Measurements from ENCODE around the gene LAMB3. TPM values are rescaled to one million over a fixed set of nuclear protein-coding genes. Genes with fewer than 3 reads are reported as not detected.

The LAMB3 gene
- total RNA-seq, 2 experiments from 2014 or later = 0.25 to 0.31 TPM

DNA sequence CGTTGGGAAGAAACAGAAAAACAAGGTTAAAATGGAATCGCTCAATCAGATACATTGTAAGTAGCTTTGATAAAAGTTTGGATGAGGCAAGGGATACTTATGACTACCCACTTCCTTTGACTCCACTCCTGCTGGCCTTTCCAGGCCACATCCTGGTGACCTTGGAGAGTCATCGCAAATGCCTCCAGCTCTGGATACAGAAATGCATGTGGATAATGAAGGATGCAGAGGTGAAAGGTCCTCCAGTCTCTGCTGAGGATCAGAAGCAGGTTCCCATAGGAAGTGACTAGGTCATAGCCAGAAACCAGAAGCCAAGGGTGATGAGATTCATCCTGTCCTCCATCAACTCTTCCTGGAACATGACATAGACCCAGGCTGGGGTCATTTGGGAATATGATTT lies 74.9 kb downstream of the LAMB3 start:
- Mint-ChIP-seq H3K4me1 (ENCODE audit: low read depth) (no peaks in the 10 kb centered on the region), H3K9me3 (no peaks in the 10 kb centered on the region), H3K27me3 (no peaks in the 10 kb centered on the region), H3K4me3 (no peak overlapping the region), H3K27ac (no peak overlapping the region), H3K36me3 (ENCODE audit: low read depth) (no peaks in the 10 kb centered on the region)
- no peak overlapping the region for H3K4me3 ChIP-seq (ENCODE audit: low read length)
- POLR2A ChIA-PET = no interaction called here
- H3K27me3 ChIP-seq (ENCODE audit: control insufficient read depth in 1 of 2, insufficient read depth in 2 of 2, low read length in 2 of 2) = peaks cover 4 to 16% of the 10 kb centered on the region in 2 experiments
- no peaks in the 10 kb centered on the region for H3K9me3 ChIP-seq (ENCODE audit: control insufficient read depth in 1 of 2, insufficient read depth in 1 of 2, low read length in 2 of 2)
- DNase-seq (no peak), ATAC-seq (ENCODE audit: poor library complexity) (no peak)
- H3K4me1 ChIP-seq (ENCODE audit: insufficient read depth, low read length) = no peaks in the 10 kb centered on the region
- no peaks in the 10 kb centered on the region for H3K36me3 ChIP-seq (ENCODE audit: insufficient read depth, low read length)
- H3K27ac ChIP-seq (ENCODE audit: low read depth in 1 of 2, low read length in 2 of 2) = no peak overlapping the region
- TF ChIP-seq, protein P1, sequence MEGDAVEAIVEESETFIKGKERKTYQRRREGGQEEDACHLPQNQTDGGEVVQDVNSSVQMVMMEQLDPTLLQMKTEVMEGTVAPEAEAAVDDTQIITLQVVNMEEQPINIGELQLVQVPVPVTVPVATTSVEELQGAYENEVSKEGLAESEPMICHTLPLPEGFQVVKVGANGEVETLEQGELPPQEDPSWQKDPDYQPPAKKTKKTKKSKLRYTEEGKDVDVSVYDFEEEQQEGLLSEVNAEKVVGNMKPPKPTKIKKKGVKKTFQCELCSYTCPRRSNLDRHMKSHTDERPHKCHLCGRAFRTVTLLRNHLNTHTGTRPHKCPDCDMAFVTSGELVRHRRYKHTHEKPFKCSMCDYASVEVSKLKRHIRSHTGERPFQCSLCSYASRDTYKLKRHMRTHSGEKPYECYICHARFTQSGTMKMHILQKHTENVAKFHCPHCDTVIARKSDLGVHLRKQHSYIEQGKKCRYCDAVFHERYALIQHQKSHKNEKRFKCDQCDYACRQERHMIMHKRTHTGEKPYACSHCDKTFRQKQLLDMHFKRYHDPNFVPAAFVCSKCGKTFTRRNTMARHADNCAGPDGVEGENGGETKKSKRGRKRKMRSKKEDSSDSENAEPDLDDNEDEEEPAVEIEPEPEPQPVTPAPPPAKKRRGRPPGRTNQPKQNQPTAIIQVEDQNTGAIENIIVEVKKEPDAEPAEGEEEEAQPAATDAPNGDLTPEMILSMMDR (IDR thresholded peaks at IDR 0.05) = no peak
- intact Hi-C loops (cut with DNase I, micrococcal nuclease) = loop anchor here (2.0 to 10.0 kb wide), 3 partner anchors 115 to 737 kb away; no protein-coding TSS in a partner anchor
- CTCF ChIA-PET = interaction anchor here (1.0 to 1.9 kb wide), 3 partner anchors 12 to 254 kb away, joined by 4 to 8 read pairs (median 4); no protein-coding TSS in a partner anchor

DNA sequence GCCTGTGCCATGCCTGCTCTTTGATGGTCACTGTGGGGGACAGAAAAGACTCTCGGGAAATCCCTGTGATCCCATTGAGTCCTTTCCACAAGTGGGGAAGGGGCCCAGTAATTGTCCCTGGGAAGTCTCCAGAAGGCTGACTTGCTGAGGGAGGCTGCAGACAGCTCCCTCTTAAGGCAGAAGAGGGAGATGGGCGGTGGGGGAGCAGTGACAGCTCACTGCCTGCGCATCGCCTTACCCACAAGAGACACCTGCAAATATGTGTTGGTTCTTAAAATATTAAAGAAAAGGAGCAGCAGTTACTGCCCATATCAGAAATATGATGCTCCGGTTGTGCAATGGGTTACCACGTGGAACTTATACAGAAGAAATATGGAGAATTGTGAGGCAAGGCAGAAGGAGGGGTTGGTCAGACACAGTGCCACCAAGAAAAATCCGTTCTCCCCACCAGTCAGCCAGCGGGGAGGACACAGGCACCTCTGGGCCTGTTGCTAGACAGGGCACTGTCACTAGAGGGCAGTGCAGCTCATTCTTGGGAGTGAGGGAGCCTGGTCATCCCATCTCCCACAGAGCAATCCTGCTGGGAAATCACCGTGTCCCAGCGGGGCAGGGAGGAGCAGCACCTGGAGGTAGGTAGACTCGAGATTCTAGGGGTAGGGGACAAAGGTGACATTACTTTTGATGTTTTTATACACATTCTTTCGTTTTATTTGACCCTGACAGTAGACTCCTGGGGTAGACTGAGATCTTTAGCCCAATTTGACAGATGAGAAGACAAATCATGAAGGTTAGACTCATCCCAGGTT lies 75.6 kb downstream of the LAMB3 start:
- no peaks in the 10 kb centered on the region for H3K36me3 Mint-ChIP-seq (ENCODE audit: low read depth)
- no peak overlapping the region for H3K27ac ChIP-seq (ENCODE audit: low read depth in 1 of 2, low read length in 2 of 2)
- H3K27me3 ChIP-seq (ENCODE audit: control insufficient read depth in 1 of 2, insufficient read depth in 2 of 2, low read length in 2 of 2) = peaks cover 4 to 9% of the 10 kb centered on the region in 2 experiments
- intact Hi-C loops (cut with DNase I, micrococcal nuclease) = loop anchor here (2.0 to 10.0 kb wide), 3 partner anchors 116 to 738 kb away; no protein-coding TSS in a partner anchor
- H3K36me3 ChIP-seq (ENCODE audit: insufficient read depth, low read length) = no peaks in the 10 kb centered on the region
- H3K9me3 ChIP-seq (ENCODE audit: control insufficient read depth in 1 of 2, insufficient read depth in 1 of 2, low read length in 2 of 2) = no peaks in the 10 kb centered on the region
- H3K4me1 Mint-ChIP-seq (ENCODE audit: low read depth) = no peaks in the 10 kb centered on the region
- H3K27ac Mint-ChIP-seq = no peak overlapping the region
- no peaks in the 10 kb centered on the region for H3K9me3 Mint-ChIP-seq
- peak; percentile 74 for ATAC-seq (ENCODE audit: poor library complexity)
- no peaks in the 10 kb centered on the region for H3K4me1 ChIP-seq (ENCODE audit: insufficient read depth, low read length)
- CTCF ChIA-PET = interaction anchor here (1.0 to 1.9 kb wide), 3 partner anchors 11 to 254 kb away, joined by 4 to 8 read pairs (median 4); no protein-coding TSS in a partner anchor
- no peak overlapping the region for H3K4me3 Mint-ChIP-seq
- peak; percentile 34 to 77 (median 54) for DNase-seq
- no peak overlapping the region for H3K4me3 ChIP-seq (ENCODE audit: low read length)
- POLR2A ChIA-PET = no interaction called here
- TF ChIP-seq, protein P1 (IDR thresholded peaks at IDR 0.05) = peak; percentile 94
- no peaks in the 10 kb centered on the region for H3K27me3 Mint-ChIP-seq

DNA sequence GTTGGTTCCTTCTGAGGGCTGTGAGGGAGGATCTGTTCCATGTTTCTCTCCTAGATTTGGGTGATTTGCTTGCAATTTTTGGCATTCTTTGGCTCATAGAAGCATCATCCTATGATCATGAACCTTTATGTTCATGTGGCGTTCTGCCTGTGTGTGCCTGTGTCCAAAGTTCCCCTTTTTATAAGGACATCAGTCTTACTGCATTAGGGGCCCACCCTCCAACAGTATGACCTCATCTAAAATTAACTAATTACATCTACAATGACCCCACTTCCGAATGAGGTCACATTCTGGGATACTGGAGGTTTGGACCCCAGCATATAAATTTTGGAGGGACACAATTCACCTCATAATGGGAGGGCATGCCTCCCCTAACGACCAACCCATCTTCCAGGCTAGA lies 81.5 kb downstream of the LAMB3 start:
- ChIA-PET CTCF (no interaction called here), POLR2A (no interaction called here)
- no peak overlapping the region for H3K27ac ChIP-seq (ENCODE audit: low read depth in 1 of 2, low read length in 2 of 2)
- intact Hi-C loops (cut with DNase I, micrococcal nuclease) = loop anchor here (10.0 kb wide), 2 partner anchors 414 to 744 kb away; no protein-coding TSS in a partner anchor
- no peaks in the 10 kb centered on the region for H3K36me3 ChIP-seq (ENCODE audit: insufficient read depth, low read length)
- Mint-ChIP-seq H3K27ac (no peak overlapping the region), H3K4me1 (ENCODE audit: low read depth) (peaks cover 12% of the 10 kb centered on the region), H3K36me3 (ENCODE audit: low read depth) (no peaks in the 10 kb centered on the region), H3K4me3 (no peak overlapping the region), H3K27me3 (peaks cover 29% of the 10 kb centered on the region), H3K9me3 (no peaks in the 10 kb centered on the region)
- H3K4me3 ChIP-seq (ENCODE audit: low read length) = no peak overlapping the region
- H3K9me3 ChIP-seq (ENCODE audit: control insufficient read depth in 1 of 2, insufficient read depth in 1 of 2, low read length in 2 of 2) = no peaks in the 10 kb centered on the region
- H3K27me3 ChIP-seq (ENCODE audit: control insufficient read depth in 1 of 2, insufficient read depth in 2 of 2, low read length in 2 of 2) = no peaks in the 10 kb centered on the region
- peaks cover 8% of the 10 kb centered on the region for H3K4me1 ChIP-seq (ENCODE audit: insufficient read depth, low read length)
- no peak for DNase-seq
- TF ChIP-seq, protein P1 (IDR thresholded peaks at IDR 0.05) = no peak
- ATAC-seq (ENCODE audit: poor library complexity) = no peak
